ENCODE data around the gene IDUA.
"Not testable (repeated sequence)": the region's sequence is repeated elsewhere in the genome, so short reads cannot be mapped to it uniquely, and the experiment has no call there.

Gene IDUA

GRCh38 chr4:968221-968620, 18.6 kb upstream of the IDUA start:
- DNase-seq = no peak

DNA sequence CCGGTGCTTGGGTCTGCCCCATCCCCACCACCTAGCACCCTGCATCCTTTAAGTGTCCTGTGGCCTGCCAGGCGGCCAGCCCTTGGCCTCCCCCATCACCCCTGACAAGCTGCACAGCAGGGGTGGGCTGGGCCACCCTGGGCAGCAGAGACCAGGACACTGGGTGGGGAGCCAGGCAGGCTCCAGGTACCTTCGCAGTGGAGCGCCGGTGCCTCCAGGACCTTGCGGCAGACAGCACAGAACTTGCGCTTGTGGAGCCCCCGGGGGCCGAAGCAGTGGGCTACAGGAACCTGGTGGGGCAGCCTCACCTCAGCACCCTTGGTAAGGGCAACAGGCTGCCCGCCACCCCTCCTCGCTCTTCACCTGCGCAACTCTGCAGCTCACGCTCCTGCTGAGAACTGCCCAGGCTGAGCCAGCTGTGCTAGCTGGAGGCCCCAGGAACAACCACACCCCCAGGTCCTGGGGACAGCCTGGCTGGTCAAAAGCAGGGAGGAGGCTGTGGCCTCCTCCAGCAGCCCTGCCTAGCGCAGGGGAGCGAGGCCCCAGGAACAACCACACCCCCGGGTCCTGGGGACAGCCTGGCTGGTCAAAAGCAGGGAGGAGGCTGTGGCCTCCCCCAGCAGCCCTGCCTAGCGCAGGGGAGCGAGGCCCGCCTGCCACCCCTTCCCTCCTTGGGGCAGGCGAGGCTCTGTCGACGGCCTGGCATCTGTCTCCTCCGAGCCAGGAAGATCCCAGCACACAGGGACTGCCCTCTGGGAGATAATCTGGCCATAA, 18.0 kb upstream of the IDUA start:
- DNase-seq = no peak

DNA sequence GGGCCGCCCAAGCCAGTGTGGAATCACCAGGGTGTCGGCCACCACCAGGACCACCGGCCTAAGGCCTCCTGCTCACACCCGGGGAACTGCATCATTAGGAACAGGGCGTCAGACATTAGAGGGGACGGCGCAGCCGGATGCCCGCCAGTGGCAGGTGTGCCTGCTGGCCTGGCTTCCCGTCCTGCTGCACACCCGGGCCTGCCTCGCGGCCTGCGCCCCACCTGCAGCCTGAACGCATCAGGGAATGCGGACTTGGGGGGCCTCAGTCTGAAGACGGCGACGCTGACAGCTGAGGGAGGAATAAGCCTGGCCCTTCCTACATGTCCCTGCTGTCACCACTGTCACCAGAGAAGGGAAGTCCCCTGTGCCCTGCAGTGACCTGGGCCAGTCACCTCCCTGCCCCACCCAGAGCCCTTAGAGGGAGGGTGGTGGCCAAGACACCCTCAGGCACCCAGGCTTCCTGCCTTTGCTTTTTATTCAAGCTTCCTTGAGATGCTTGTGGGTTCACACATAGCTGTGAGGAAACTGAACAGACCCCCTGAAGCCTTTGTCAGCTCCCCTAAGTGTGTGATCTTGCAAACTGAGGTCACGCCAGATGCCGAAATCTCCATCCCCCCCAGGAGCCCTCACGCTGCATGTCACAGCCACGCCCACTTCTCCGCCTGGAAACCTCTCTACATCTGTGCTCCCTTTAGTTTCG, 16.6 kb upstream of the IDUA start:
- DNase-seq = peak; percentile 15

GRCh38 chr4:970854-971520, 15.9 kb upstream of the IDUA start:
- no peak for DNase-seq

- DNase-seq = no peak
Measured at GRCh38 chr4:971666-972500, 15.0 kb upstream of the IDUA start.

- DNase-seq = peak; percentile 5
Measured at GRCh38 chr4:972651-973424, 14.0 kb upstream of the IDUA start.

GRCh38 chr4:973431-974397, 13.1 kb upstream of the IDUA start, which contains the start of gene DGKQ:
TSS of gene DGKQ (minus strand) at chr4:973569. CDS start at chr4:973482, 87 bp downstream.
- DNase-seq = peak; percentile 91

DNA sequence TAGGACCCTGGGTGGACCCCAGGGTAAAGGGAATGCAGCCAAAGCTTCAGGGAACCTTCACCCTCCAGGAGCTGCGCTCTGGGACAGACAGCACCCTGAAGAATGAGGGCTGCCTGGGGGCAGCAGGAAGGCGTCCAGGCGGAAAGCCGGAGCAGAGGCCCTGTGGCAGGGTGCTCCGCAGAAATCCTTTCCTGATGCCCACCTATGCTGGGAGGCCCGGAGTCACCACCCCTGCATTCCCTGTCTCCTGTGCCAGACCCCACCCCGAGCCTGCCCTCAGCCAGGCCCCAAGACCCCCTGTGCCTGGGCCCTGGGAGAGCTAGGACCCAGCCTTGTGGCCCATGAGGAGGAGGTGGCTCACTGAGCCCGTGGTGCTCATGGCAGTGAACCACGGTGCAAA, 12.2 kb upstream of the IDUA start:
- no peak for DNase-seq

GRCh38 chr4:976016-976415, 10.8 kb upstream of the IDUA start:
- DNase-seq = not testable (repeated sequence)

- peak; percentile 82 for DNase-seq
Measured at GRCh38 chr4:978957-979701, 7.7 kb upstream of the IDUA start.

DNA sequence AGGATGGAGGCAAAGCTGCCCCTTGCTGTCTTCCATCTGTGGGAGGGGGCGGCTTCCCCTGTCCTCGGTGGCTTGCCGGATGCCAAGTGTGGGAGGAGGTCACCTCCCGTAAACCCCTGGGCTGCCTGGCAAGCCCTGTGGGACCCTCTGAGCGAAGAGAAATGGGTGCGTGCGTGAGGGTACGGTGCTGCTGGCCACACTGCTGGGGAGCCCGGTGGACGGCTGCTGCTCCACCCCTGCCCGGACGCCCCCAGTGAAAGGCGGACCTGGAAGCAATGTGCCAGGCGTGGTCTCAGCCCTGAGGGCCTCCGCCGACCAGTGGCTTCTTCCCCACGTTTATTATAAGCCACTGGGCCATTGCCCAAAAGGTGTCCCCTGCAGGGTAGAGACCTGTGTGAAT, 4.6 kb upstream of the IDUA start:
- no peak for DNase-seq

DNA sequence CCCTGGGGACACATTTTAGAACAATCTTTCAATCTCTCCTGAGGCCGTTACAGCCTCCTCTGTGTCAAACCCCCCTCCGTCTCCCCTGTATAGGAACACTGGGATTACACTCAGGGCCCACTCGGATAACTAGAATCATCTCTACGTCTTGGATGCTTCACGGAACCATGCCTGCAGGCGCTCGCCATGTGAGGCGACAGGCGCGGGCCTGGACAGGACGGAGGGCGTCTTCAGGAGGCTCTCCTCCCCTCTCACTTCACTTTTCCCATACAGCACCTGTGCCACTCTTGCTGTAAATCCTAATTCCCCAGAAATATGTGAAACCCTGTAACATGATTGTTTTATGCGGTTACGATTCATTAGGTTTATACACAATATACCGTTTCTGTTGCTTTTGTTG, 4.0 kb upstream of the IDUA start:
- no peak for DNase-seq

GRCh38 chr4:984336-985054, 2.3 kb upstream of the IDUA start:
- DNase-seq = no peak

- peak; percentile 65 for DNase-seq
Measured at GRCh38 chr4:985123-985830, 1.6 kb upstream of the IDUA start.

GRCh38 chr4:986428-986878, 391 bp upstream of the IDUA start:
- DNase-seq = no peak

GRCh38 chr4:987624-988513, 1.0 kb downstream of the IDUA start:
- DNase-seq = no peak

Data from inflammatory macrophage treated with lipopolysaccharide for 4 hours (primary cell).